Right lobe of liver (tissue), 6 donors: ENCODE results near the gene SH3YL1. TPM values are rescaled to one million over a fixed set of nuclear protein-coding genes. Genes with fewer than 3 reads are reported as not detected.

Source experiments
- ATAC-seq, 4 donors: fragments of 200-7000 bp; cut with Tn5 transposase; one replicate each; pipeline ENCODE4 v1.9.1; 2020; ENCODE audit warnings: mild to moderate bottlenecking in 4 of 4, moderate library complexity in 4 of 4
- DNase-seq, 3 donors: peaks; one replicate each; pipeline ENCODE4 v3.0.0-alpha.2; 2020
- H3K27ac ChIP-seq, 3 donors: fragments of 200-600 bp; one replicate each; pipeline ENCODE4 v1.8.0; 2022
- H3K27me3 ChIP-seq, 2 donors: fragments of 200-600 bp; one replicate each; pipeline ENCODE4 v1.8.0; 2022
- H3K36me3 ChIP-seq, 4 donors: fragments of 200-600 bp; sonication (generic) in 1 of 4; one replicate each; pipeline versions ENCODE4 v1.5.1 to v1.8.0; 2017 to 2022; ENCODE audit warnings: control low read depth in 1 of 4
- H3K4me1 ChIP-seq, 4 donors: fragments of 200-600 bp; sonication (generic) in 1 of 4; one replicate each; pipeline versions ENCODE4 v1.5.1 to v1.8.0; 2017 to 2022; ENCODE audit warnings: control low read depth in 1 of 4
- H3K4me3 ChIP-seq, 3 donors: fragments of 200-600 bp; one replicate each; pipeline ENCODE4 v1.8.0; 2022
- H3K9me3 ChIP-seq, 4 donors: fragments of 200-600 bp; sonication (generic) in 1 of 4; one replicate each; pipeline versions ENCODE4 v1.5.1 to v1.8.0; 2017 to 2022; ENCODE audit warnings: control low read depth in 1 of 4
- CTCF ChIP-seq, 4 donors: fragments of 200-600 bp in 3 of 4; fragments of 450-650 bp in 1 of 4; IDR thresholded peaks; one replicate each; pipeline versions ENCODE4 v1.5.1 to v1.8.0; 2016 to 2022; ENCODE audit warnings: antibody characterized with exemption in 4 of 4, mild to moderate bottlenecking in 2 of 4
- POLR2A ChIP-seq: fragments of 450-650 bp; IDR thresholded peaks from one replicate; pipeline ENCODE4 v1.6.1; 2017; ENCODE audit warnings: antibody characterized with exemption, mild to moderate bottlenecking
- WGBS: methylation state at CpG from one replicate; pipeline ENCODE4 v1.1.6; 2018; ENCODE audit warnings: low coverage, low lambda C conversion rate; ENCODE audit not compliant: insufficient coverage; ENCODE audit errors: missing lambda C conversion rate; 5-methylcytosine and 5-hydroxymethylcytosine counted together
- intact Hi-C, 2 donors: fragments of 100-400 bp; cut with DNase I; formaldehyde crosslinking; loops; one replicate each; pipeline versions ENCODE4 v1.11.2 to v1.14.1; 2022
- total RNA-seq, 6 experiments: library from RNA; depleted of rRNA in 2 of 6; stranded (reverse); fragments of >200 nt in 2 of 6; fragmentation: NEBNext Ultra II Directional in 3 of 6; extraction: Animal tissue kit (Norgen Biotek cat#: 25700) in 3 of 6; gene quantifications; one replicate each; pipeline versions ENCODE4 v1.1.0 to v1.2.4, GENCODE V29; 2016 to 2023
- donor health status: DM: no; HTN: yes; CAD: no.
- donor health status: DM: no; HTN: no; CAD: no.
- donor health status: DM: no; HTN: no; CAD: no.
- donor health status: DM: no; HTN: yes; CAD: no.
- donor health status: DM: no; HTN: yes; CAD: no.

Gene SH3YL1
- total RNA-seq, 6 experiments from 2014 or later: 5.9 to 23.0 (median 8.7) TPM

GRCh38 chr2:246489-247144 is 17.2 kb downstream of the SH3YL1 start:
- Histone ChIP-seq H3K9me3 (no peaks in the 10 kb centered on the region), H3K4me3 (no peak overlapping the region), H3K27ac (no peak overlapping the region), H3K4me1 (no peaks in the 10 kb centered on the region), H3K27me3 (no peaks in the 10 kb centered on the region), H3K36me3 (peaks cover 0 to 20% (median 1%) of the 10 kb centered on the region in 4 donors)
- 62% methylated on average over 6 of the region's 6 CpGs for WGBS
- ATAC-seq: peak; percentile 75 to 90 (median 84)
- no peak for DNase-seq
- intact Hi-C loops: no loop called here
- TF ChIP-seq CTCF (IDR thresholded peaks at IDR 0.05): peak; percentile 50 to 69 (median 62)
- TF ChIP-seq POLR2A: no peak

DNA sequence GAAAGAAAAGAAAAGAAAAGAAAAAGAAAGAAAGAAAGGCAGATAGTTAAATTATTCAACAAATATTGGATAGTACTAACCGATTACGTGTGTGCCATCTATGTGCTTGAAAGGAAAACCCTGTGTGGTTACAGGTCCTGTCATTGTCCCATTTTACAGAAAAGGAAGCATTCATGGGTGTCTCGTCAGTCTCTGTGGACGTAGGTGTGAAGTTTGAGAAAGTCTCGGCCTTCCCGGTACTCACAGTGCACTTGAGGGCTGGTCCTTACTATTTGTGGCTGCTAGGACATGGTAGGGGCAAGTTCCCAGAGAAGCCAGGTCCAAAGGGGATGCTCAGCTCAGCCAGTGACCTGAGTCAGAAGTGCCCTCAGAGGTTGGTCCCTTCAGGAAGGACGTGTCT is 19.3 kb downstream of the SH3YL1 start:
- Histone ChIP-seq H3K36me3 (peaks cover 0 to 20% (median 1%) of the 10 kb centered on the region in 4 donors), H3K4me1 (no peaks in the 10 kb centered on the region), H3K9me3 (no peaks in the 10 kb centered on the region), H3K4me3 (no peak overlapping the region), H3K27ac (no peak overlapping the region), H3K27me3 (no peaks in the 10 kb centered on the region)
- ATAC-seq: no peak
- 70% methylated on average over 2 of the region's 7 CpGs for WGBS
- no peak for DNase-seq
- intact Hi-C loops: no loop called here
- no peak for TF ChIP-seq CTCF (IDR thresholded peaks at IDR 0.05)
- TF ChIP-seq POLR2A: no peak

DNA sequence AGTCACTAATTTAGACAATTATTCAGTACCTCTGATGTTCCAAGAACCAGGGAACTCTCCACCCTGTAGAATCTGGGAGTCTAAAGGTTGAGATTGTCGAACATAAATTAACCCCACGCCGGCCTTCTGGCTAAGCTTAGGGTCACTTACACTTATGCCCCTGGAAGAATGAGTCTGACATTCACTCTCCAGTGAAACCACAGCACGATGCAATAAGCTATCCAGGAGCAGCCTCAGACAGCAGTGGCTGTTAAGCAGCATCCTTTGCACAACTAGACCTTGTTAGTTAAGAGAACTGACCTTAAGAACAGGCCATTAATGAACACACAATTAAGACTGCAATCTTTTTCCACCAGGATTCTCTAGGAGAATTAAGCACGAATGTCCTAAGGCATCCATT is 25.0 kb downstream of the SH3YL1 start:
- Histone ChIP-seq H3K27ac (no peak overlapping the region), H3K4me3 (no peak overlapping the region), H3K9me3 (peaks cover 0 to 1% (median 0%) of the 10 kb centered on the region in 4 donors), H3K4me1 (peaks cover 0 to 11% (median 5%) of the 10 kb centered on the region in 4 donors), H3K27me3 (no peaks in the 10 kb centered on the region), H3K36me3 (peaks cover 0 to 2% (median 0%) of the 10 kb centered on the region in 4 donors)
- intact Hi-C loops: no loop called here
- WGBS: 96% methylated on average over 5 of the region's 5 CpGs
- DNase-seq: no peak
- no peak for ATAC-seq
- TF ChIP-seq CTCF (IDR thresholded peaks at IDR 0.05): no peak
- no peak for TF ChIP-seq POLR2A

DNA sequence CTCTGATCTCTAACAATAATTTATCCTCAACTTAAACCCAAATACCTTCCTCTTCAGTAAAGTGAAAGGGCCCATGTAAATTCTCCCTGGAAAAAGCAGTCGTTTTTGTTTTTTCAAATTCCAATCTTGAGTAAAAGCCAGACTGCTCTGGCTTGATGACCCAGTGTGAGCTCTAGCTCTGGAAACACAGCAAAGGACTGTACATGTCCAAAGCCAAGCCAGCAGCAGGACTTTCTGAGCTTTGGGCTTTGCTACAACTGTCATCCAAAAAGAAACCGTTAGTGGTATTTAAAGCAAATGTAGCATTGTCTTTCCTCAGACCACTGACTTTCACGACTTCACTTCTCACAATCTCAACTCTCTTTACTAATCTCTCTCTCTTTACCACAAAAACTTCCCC is 25.4 kb downstream of the SH3YL1 start:
- no peaks in the 10 kb centered on the region for H3K27me3 ChIP-seq
- DNase-seq: no peak
- H3K27ac ChIP-seq: no peak overlapping the region
- ATAC-seq: no peak
- peaks cover 0 to 15% (median 5%) of the 10 kb centered on the region in 4 donors for H3K4me1 ChIP-seq
- no peak for TF ChIP-seq CTCF (IDR thresholded peaks at IDR 0.05)
- no peak for TF ChIP-seq POLR2A
- 39% methylated on average over 3 of the region's 3 CpGs for WGBS
- H3K9me3 ChIP-seq: peaks cover 0 to 3% (median 0%) of the 10 kb centered on the region in 4 donors
- intact Hi-C loops: no loop called here
- no peak overlapping the region for H3K4me3 ChIP-seq
- peaks cover 0 to 2% (median 0%) of the 10 kb centered on the region in 4 donors for H3K36me3 ChIP-seq
